Activated CD4-positive, alpha-beta T cell treated with anti-CD3 and anti-CD28 coated beads, Interleukin-10, Interleukin-2, amounts not matched to agents 100 ng/mL and 50 ng/mL, durations not matched to agents 16 hours and 8 hours (primary cell): ENCODE results near the gene VWA8.
"Not testable (repeated sequence)": the region's sequence is repeated elsewhere in the genome, so short reads cannot be mapped to it uniquely, and the experiment has no call there.

Experiments
- DNase-seq: peaks from one replicate; pipeline ENCODE4 v3.0.0-alpha.2; 2020

Gene VWA8

DNA sequence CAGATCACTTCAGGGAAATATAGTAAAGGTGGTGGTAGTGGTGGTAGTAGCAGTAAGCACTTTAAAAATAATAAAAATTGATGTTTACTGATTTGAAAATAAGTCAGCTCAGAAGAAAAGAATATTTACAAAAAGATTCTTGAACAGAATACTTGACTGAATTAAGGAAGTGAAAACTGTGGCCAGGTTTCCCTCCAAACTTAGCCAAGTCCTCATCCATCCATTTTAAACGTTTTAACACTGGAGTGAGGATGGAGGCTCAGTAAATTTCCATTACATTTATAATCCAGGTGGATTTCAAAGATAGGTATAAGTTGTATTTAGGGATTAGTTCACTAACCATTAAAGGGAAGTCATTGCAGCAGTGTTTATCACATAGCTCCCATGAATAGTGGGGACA is 282.1 kb downstream of the VWA8 start:
- no peak for DNase-seq

DNA sequence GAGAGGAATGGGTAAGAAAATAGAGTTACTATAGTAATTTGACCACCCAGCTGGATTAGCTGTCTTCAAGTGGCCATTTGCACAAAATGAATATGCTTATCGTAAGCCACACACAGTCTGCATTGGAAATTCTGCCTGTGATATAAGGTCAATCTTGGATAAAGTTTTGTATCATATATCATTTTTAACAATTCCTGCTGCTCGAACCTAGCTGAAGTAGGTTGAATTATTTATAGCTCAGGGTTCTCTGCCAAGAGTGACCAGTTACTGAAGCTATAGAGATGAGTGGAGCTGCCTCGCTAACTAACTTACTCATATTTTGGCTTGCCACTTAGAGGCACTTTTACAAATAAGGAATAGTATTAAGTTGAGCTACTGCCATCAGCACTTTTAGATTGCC is 282.7 kb downstream of the VWA8 start:
- no peak for DNase-seq

GRCh38 chr13:41675306-41675705 is 285.6 kb downstream of the VWA8 start:
- DNase-seq = no peak

DNA sequence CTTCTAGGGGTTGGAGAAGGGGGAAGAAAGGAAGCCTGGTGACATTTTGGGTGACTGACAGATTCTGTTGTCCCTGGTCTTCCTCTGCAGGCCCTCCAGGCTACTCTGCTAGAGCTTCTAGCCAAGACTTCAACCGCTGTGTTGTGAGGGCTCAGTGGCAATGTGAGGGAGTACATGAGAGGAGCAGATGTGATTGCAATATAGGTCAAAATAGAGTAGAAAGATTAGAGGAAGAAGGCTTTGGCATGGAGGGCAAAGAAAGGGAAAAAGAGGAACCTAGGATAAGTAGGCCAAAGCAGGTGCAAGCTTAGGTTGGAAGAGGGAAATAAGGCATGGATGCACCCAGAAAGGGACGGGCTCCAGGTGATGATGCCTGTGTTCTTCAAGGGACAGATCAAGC is 286.7 kb downstream of the VWA8 start:
- DNase-seq = no peak

DNA sequence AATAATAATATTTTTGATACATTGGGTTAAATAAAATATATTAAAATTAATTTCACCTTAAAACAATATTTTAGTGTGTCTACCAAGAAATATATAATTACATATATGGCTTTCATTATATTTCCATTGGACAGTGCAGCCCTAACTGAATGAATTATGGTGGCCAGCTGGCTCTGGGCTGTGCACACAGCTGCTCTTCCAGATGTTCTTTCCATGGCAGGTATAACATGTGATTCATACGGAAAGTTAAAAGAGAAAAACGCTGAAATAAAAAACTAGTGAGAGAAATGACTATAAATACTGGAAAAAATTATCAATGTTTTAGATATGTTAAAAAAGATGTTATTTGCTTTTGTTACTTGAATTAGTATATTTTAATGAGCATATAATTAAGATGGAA is 287.3 kb downstream of the VWA8 start:
- DNase-seq = no peak

DNA sequence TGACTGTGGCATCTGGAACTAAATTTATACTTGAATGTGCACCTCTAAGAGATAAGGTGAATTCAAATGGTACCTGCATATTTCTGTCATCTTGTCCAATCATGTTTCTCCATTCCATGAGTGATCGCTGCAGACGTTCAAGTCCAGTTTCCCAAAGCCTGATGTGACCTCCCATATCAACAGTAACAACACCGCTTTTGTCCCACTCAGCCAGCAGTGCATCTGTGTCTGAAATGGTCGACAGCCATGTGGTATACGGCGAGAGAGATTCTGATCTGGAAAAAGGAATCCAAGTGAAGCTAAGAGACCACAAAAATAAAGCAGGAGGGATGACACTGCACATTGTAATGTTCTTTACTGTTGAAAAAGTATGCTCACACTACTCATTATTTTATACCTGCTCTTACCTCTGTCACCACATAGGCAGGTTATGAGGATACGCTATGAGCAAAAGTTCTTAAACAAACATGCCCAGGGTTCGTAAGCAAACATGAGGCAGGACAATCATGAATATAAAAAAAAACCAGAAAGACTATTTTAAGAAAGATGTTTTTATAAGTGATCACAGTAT is 290.0 kb downstream of the VWA8 start:
- DNase-seq = no peak

DNA sequence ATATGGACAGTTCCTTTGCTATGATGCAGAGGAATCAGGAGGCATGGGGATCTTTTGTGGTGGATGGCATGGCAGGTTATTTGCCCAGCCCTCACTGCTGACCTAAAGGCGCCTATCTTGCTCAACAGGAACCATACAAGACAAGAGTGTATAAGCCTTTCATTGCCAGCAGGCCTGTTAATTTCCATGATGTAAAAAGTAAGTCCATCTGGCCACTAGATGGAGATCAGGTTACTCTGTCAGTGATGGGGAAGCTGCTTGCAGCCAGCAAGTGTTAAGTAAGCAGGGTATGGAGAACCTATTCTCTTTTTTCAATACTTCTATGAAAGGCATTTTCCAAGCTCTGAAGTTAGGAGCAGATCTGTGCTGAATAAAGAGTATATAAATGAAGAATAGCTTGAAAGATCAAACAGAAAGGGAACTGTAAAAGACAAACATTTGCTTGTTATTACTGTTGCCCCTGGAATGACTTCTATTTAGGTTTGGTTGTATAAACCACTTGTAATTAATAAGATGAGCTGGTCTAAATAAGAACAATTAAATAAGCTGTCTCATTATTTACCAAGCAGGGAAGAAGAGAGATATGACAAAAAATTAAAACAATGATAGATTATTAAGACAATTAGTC is 292.7 kb downstream of the VWA8 start:
- peak; percentile 65 for DNase-seq

GRCh38 chr13:41666644-41667043 is 294.3 kb downstream of the VWA8 start:
- DNase-seq = no peak

DNA sequence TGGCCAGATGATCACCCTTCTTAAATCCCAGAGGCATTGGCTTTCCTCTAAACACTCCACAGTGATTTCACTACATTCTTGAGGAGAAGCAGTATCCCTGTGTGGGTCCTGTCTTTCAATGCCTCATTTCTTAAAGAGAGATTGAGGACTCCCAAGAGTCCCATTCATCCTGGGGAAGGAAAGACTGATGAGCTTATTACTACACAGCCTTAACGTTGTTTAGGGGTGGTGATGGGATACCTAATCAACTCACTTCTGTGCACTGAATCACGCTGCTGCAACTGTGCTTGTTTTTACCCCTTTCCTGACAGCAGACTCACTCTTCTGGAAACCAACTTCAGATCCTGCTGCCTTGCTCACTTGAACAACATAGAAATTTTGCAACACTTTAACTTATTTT is 300.5 kb downstream of the VWA8 start:
- DNase-seq = no peak

DNA sequence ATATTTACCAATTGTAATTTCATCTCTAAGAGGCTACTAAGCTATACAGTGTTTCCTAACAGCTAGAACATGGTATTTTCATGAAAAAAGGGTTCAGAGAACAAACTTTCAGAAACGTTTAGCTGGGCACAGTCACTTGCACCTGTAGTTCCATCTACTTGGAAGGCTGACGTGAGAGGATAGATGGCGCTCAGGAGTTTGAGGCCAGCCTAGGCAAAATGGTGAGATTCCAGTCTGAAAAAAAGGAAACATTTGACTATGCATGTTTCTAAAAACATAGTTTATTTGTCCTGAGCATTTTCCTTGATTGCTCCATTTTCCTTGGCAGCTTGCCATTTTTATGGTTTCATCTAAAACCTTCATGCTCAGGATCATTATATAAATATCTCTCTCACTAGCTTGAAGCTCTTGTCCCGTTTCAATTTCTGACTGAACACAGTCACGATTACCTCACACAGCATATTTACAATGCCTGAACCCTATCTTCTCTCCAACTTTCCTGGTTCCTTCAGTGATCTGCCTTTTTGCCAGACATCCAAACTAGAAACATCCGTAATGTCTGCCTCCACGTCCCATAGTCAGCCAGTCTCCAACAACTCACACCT is 302.8 kb downstream of the VWA8 start:
- DNase-seq = no peak

DNA sequence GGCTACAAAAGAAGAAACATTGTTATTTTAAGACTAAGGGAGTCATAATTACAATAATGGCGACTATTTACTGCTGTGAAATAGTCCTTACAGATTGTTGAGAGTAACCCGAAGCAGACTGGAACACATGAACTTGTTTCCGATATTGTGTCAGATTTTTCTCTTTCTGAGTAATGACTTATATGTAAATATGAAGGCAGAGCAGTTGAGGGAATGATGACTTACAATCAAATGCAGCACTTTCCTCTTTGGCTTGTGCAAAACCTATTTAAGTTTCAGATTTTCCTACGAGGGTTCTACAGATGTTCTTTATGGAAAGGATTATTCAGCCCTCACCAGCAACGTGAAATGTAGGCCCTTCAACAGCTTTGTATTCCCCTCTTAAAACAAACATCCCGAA is 304.9 kb downstream of the VWA8 start:
- peak; percentile 38 for DNase-seq

DNA sequence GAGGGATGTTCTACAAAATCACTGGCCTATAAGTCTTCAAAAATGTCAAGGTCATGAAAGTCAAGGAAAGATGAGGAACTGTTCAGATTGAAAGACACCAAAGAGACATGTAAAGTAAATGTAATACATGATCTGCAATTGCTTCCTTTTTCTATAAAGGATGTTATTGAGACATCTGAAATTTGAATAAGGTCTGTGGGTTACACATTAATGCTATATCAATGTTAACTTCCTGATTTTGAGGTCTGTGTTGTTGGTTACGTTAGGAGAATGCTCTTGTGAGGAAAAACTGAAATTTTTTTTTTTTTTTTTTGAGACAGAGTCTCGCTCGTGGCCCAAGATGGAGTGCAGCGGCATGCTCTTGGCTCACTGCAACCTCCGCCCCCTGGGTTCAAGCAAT is 306.1 kb downstream of the VWA8 start:
- no peak for DNase-seq

DNA sequence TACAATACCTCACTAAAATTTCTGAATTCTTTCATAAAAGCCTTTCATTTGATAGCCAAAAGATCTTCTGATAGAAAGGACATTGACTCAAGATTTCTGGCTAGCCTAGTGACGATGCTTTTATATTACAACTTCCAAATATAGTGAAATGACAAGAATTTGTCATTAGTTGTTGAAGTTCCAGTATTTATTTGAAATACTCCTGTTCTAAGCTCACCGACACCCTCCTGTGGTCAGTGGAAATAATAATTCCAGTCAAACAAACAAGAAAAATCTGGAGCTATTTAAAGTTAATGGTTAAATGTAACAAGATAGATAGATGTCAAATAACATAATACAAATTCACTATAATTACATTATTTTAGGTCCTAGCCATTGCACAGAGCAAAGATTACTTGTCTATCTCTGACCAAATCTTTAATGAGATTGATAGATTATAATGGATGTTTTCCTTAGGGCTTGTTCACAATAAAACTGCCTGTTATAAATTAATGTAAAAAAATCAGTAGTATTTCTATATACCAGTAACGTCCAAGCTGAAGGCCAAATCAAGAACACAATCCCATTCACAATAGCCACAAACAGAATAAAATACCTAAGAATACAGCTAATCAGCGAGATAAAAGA is 308.1 kb downstream of the VWA8 start:
- peak; percentile 28 for DNase-seq

- no peak for DNase-seq
These were observed 309.4 kb downstream of the VWA8 start for GRCh38 chr13:41651413-41652058.

- DNase-seq = no peak
These were observed 310.2 kb downstream of the VWA8 start for GRCh38 chr13:41650706-41651105.

- DNase-seq = no peak
These were observed 311.2 kb downstream of the VWA8 start for GRCh38 chr13:41649659-41650058.

DNA sequence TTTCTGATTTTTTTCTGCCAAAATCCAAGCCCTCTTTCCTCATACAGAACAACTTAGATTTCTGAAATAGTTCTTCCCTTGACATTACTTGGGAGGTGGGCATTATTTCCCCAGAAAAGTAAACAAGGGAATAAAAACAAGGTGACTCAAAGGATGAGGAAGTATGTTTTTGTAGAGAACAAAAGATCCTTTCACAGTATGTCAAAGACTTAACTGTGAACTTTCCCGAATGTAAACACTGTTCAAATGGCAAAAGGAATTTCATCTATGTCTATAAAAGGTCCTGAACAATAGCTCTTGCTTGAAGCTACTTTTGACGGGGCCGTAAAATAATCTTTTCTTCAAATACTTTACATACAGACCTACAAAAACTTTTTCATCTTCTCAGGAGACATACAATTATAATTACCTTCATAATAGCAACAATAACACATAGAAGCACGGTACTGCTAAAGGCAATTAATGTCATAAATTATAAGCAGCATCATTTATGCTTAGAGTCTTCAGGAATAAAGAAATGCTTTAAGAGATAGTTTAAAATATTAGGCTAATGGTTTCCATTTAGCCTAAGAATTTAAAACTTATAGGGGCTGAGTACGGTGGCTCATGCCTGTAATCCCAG is 312.5 kb downstream of the VWA8 start:
- DNase-seq = no peak

- DNase-seq = not testable (repeated sequence)
These were observed 313.1 kb downstream of the VWA8 start for GRCh38 chr13:41647699-41648313.

GRCh38 chr13:41645331-41645730 is 315.6 kb downstream of the VWA8 start:
- DNase-seq = no peak

DNA sequence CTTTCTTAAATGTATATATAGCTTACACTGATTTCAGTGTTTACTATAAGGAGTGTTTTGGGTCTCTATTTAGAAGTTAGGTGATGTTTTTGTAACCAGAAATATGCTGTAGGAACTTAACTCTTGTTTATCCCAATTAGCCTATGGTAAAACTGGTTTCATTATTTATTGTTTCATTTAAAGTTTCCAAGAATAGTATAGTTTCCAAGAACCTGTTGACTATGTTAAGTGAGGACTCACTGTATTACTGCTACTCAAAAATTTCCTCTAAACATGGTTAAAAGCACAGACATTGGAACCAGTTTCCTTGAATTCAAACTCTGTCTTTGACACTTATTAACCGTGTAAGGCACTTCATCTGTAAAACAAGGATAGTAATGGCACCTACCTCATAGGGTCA is 316.2 kb downstream of the VWA8 start:
- no peak for DNase-seq

DNA sequence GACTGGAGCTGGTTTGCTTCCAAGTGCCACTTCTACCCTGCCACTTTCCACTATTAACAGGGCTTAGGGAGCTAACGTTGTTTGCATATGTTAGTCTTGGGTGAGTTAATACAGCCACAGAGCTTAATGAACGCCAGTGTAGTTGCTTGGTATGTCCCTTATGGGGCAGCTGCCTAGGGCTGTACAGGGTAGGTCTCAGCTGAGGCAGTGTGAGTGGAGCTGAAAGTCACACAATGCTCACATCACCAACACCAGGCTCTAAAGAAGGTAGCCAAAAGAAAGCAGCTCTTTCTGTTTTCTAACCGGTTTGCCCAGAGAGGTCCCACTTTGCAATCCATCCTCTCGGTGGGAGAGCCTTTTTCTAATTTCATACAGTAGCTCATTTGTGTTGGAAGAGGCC is 317.4 kb downstream of the VWA8 start:
- DNase-seq = no peak

GRCh38 chr13:41641961-41642360 is 318.9 kb downstream of the VWA8 start:
- no peak for DNase-seq

DNA sequence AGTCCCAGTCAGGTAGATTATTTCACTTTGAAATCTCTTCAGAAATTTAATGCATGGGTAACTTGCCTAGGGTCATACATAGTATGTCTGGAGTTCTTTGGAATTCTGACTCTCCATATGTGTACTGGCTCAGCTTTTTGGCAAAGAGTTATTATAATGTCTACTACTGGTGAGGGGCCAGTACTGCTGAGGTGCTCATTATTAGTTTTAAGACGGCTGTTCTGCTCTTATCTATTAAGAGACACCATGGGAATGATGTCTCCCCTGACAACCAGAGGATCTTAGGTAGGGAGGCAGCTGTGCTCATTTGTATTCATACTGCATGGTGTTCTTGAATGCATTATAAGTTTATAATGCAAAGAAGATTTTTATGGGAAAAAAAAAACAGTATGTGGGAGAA is 319.5 kb downstream of the VWA8 start:
- no peak for DNase-seq
